HepG2 (cell line): ENCODE results near the gene ADCY7. TPM values are rescaled to one million over a fixed set of nuclear protein-coding genes. Genes with fewer than 3 reads are reported as not detected.

Experiments used
- CEBPB ChIP-seq: IDR thresholded peaks from 2 replicates; pipeline ENCODE4 v1.6.1; 2011; ENCODE audit warnings: low read depth, low read length, improper control_type of control experiment, borderline replicate concordance
- ETV6 ChIP-seq: sonication (generic); formaldehyde crosslinking; conservative IDR thresholded peaks from 2 replicates; pipeline ENCODE4 v1.4.0; 2020; ENCODE audit warnings: missing genetic modification reagents
- FOXA3 ChIP-seq: IDR thresholded peaks from 2 replicates; pipeline ENCODE4 v1.6.1; 2016; ENCODE audit warnings: missing genetic modification reagents, missing compliant biosample characterization
- FOXK1 ChIP-seq: sonication (generic); formaldehyde crosslinking; IDR thresholded peaks from 2 replicates; pipeline ENCODE4 v1.4.0; 2020; ENCODE audit warnings: low read depth, missing genetic modification reagents, borderline replicate concordance
- RAD51 ChIP-seq: fragments of 450-650 bp; IDR thresholded peaks from 2 replicates; pipeline ENCODE4 v1.6.1; 2016; ENCODE audit warnings: borderline replicate concordance
- REPIN1 ChIP-seq: sonication (generic); formaldehyde crosslinking; IDR thresholded peaks from 2 replicates; pipeline ENCODE4 v1.8.0; 2022; ENCODE audit warnings: missing genetic modification reagents, low read depth, mild to moderate bottlenecking, borderline replicate concordance
- SMC3 ChIP-seq: IDR thresholded peaks from 2 replicates; pipeline ENCODE4 v1.6.1; 2011; ENCODE audit warnings: low read length, improper control_type of control experiment
- SP4 ChIP-seq: sonication (generic); formaldehyde crosslinking; IDR thresholded peaks from 2 replicates; pipeline ENCODE4 v1.8.1; 2023; ENCODE audit warnings: mild to moderate bottlenecking, missing genetic modification reagents
- TBX2 ChIP-seq: sonication (generic); formaldehyde crosslinking; IDR thresholded peaks from 2 replicates; pipeline ENCODE4 v1.5.0; 2020; ENCODE audit warnings: missing genetic modification reagents, mild to moderate bottlenecking, borderline replicate concordance
- U2AF1 ChIP-seq: fragments of 200-400 bp; formaldehyde crosslinking; optimal IDR thresholded peaks from 2 replicates; pipeline ENCODE3; 2017; ENCODE audit warnings: mild to moderate bottlenecking, low read depth, low read length
- XBP1 ChIP-seq: sonication (generic); formaldehyde crosslinking; IDR thresholded peaks from 2 replicates; pipeline ENCODE4 v1.5.0; 2020; ENCODE audit warnings: missing genetic modification reagents
- ZBTB7A ChIP-seq: sonication (generic); formaldehyde crosslinking; IDR thresholded peaks from 2 replicates; pipeline ENCODE4 v1.8.0; 2022; ENCODE audit warnings: mild to moderate bottlenecking, missing genetic modification reagents
- ZNF230 ChIP-seq: sonication (generic); formaldehyde crosslinking; IDR thresholded peaks from 2 replicates; pipeline ENCODE4 v1.4.0; 2020; ENCODE audit warnings: mild to moderate bottlenecking, missing genetic modification reagents
- ZNF644 ChIP-seq: IDR thresholded peaks from 2 replicates; pipeline ENCODE4 v1.6.1; 2016; ENCODE audit warnings: low read depth
- polyA plus RNA-seq, 8 experiments: library from polyadenylated mRNA; depleted of rRNA in 3 of 8; stranded (reverse) in 7 of 8; unstranded in 1 of 8; fragments of >200 nt; fragmentation: Illumina TruSeq in 4 of 8; extraction: Trizol in 4 of 8; gene quantifications; 2 replicates each; pipeline versions ENCODE4 v1.2.1 to v1.2.3, GENCODE V29; 2011 to 2016; ENCODE audit warnings: low read depth in 4 of 8, missing spikeins in 1 of 8, mixed read lengths in 1 of 8; ENCODE audit not compliant: insufficient read depth in 1 of 8
- total RNA-seq, 5 experiments: library from RNA; depleted of rRNA; stranded (reverse); fragments of >200 nt; fragmentation: Illumina TruSeq; extraction: Trizol; gene quantifications; 2 replicates each; pipeline ENCODE4 v1.2.3, GENCODE V29; 2016; ENCODE audit warnings: low read depth in 1 of 5
- TF ChIP-seq, protein P1 (sequence below): sonication (generic); formaldehyde crosslinking; IDR thresholded peaks from 2 replicates; pipeline ENCODE4 v1.5.1; 2020; ENCODE audit warnings: mild to moderate bottlenecking, missing genetic modification reagents, moderate library complexity
- TF ChIP-seq, protein P2 (sequence below): sonication (generic); formaldehyde crosslinking; conservative IDR thresholded peaks from 2 replicates; pipeline ENCODE4 v1.4.0; 2020; ENCODE audit warnings: mild to moderate bottlenecking, missing genetic modification reagents, moderate library complexity
- TF ChIP-seq, protein P3 (sequence below): sonication (generic); formaldehyde crosslinking; conservative IDR thresholded peaks from 2 replicates; pipeline ENCODE4 v1.4.0; 2020; ENCODE audit warnings: missing genetic modification reagents
- TF ChIP-seq, protein P4 (sequence below): sonication (generic); formaldehyde crosslinking; IDR thresholded peaks from 2 replicates; pipeline ENCODE4 v1.4.0; 2020; ENCODE audit warnings: missing genetic modification reagents, borderline replicate concordance

The ADCY7 gene
- total and polyA plus RNA-seq, 2 of the 13 experiments (the other 11 are each of a cell fraction or from before 2014, with no cell fraction given) = 2.2 to 4.3 TPM

DNA sequence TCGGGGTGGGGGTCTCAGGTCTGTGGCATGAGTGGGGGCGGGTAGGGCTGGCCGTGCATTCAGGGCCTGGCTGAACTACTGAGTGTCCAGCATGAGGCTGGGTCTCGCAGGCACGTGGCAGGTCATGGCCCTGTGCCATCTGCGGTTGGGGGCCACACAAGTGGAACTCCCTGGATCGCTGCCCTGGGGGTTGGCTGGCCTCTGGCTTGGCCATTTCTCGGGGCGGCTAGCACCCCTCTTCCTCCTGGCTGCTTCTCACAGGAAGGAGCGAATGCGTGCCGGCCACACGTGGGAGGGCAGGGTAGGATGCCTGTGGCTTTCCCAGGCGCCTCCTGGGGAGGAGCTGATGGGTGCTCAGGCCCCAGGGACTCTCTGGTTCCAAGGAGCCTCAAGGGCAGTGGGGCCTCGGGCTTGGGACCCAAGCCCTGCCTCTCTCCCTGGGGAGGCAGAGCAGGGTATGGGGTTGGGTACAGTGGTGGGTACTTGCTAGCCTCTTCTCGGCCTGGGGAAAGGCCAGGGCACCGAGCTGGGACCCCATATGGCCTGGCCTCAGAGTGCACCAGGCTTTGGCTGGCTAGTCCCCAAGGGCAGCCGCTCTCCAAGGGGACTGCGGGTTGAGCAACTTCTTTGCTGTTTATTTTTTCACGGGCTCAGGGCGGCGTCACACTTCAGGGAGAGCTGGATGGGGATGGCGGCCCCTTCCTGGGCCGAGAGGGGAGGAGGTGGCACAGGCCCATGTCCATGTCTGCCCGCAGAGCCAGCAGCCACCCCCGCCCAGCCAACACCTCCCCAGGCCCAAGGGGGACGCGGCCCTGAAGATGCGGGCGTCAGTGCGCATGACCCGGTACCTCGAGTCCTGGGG, 37.5 kb downstream of the ADCY7 start (continued):
- TF ChIP-seq TBX2 (CRISPR knock-in tag) (peak; percentile 52; the same call in 1 of the 2 replicates), ZNF644 (CRISPR knock-in tag) (0 out of 2 replicates have a peak, but pooled peaks have one; percentile 28), REPIN1 (CRISPR knock-in tag) (no peak), ZNF230 (CRISPR knock-in tag) (no peak), SMC3 (no peak), XBP1 (CRISPR knock-in tag) (no peak), FOXK1 (no peak), ETV6 (no peak), SP4 (CRISPR knock-in tag) (no peak), U2AF1 (no peak), CEBPB (peak; percentile 95), ZBTB7A (CRISPR knock-in tag) (0 out of 2 replicates have a peak, but pooled peaks have one; percentile 12), FOXA3 (peak; percentile 76), RAD51 (no peak)
- TF ChIP-seq, protein P1, sequence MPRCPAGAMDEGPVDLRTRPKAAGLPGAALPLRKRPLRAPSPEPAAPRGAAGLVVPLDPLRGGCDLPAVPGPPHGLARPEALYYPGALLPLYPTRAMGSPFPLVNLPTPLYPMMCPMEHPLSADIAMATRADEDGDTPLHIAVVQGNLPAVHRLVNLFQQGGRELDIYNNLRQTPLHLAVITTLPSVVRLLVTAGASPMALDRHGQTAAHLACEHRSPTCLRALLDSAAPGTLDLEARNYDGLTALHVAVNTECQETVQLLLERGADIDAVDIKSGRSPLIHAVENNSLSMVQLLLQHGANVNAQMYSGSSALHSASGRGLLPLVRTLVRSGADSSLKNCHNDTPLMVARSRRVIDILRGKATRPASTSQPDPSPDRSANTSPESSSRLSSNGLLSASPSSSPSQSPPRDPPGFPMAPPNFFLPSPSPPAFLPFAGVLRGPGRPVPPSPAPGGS = peak; percentile 52; the same call in 1 of the 2 replicates
- TF ChIP-seq, protein P2, sequence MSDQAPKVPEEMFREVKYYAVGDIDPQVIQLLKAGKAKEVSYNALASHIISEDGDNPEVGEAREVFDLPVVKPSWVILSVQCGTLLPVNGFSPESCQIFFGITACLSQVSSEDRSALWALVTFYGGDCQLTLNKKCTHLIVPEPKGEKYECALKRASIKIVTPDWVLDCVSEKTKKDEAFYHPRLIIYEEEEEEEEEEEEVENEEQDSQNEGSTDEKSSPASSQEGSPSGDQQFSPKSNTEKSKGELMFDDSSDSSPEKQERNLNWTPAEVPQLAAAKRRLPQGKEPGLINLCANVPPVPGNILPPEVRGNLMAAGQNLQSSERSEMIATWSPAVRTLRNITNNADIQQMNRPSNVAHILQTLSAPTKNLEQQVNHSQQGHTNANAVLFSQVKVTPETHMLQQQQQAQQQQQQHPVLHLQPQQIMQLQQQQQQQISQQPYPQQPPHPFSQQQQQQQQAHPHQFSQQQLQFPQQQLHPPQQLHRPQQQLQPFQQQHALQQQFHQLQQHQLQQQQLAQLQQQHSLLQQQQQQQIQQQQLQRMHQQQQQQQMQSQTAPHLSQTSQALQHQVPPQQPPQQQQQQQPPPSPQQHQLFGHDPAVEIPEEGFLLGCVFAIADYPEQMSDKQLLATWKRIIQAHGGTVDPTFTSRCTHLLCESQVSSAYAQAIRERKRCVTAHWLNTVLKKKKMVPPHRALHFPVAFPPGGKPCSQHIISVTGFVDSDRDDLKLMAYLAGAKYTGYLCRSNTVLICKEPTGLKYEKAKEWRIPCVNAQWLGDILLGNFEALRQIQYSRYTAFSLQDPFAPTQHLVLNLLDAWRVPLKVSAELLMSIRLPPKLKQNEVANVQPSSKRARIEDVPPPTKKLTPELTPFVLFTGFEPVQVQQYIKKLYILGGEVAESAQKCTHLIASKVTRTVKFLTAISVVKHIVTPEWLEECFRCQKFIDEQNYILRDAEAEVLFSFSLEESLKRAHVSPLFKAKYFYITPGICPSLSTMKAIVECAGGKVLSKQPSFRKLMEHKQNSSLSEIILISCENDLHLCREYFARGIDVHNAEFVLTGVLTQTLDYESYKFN (CRISPR knock-in tag) = peak; percentile 40
- TF ChIP-seq, protein P3, sequence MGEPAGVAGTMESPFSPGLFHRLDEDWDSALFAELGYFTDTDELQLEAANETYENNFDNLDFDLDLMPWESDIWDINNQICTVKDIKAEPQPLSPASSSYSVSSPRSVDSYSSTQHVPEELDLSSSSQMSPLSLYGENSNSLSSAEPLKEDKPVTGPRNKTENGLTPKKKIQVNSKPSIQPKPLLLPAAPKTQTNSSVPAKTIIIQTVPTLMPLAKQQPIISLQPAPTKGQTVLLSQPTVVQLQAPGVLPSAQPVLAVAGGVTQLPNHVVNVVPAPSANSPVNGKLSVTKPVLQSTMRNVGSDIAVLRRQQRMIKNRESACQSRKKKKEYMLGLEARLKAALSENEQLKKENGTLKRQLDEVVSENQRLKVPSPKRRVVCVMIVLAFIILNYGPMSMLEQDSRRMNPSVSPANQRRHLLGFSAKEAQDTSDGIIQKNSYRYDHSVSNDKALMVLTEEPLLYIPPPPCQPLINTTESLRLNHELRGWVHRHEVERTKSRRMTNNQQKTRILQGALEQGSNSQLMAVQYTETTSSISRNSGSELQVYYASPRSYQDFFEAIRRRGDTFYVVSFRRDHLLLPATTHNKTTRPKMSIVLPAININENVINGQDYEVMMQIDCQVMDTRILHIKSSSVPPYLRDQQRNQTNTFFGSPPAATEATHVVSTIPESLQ (CRISPR knock-in tag) = no peak
- TF ChIP-seq, protein P4, sequence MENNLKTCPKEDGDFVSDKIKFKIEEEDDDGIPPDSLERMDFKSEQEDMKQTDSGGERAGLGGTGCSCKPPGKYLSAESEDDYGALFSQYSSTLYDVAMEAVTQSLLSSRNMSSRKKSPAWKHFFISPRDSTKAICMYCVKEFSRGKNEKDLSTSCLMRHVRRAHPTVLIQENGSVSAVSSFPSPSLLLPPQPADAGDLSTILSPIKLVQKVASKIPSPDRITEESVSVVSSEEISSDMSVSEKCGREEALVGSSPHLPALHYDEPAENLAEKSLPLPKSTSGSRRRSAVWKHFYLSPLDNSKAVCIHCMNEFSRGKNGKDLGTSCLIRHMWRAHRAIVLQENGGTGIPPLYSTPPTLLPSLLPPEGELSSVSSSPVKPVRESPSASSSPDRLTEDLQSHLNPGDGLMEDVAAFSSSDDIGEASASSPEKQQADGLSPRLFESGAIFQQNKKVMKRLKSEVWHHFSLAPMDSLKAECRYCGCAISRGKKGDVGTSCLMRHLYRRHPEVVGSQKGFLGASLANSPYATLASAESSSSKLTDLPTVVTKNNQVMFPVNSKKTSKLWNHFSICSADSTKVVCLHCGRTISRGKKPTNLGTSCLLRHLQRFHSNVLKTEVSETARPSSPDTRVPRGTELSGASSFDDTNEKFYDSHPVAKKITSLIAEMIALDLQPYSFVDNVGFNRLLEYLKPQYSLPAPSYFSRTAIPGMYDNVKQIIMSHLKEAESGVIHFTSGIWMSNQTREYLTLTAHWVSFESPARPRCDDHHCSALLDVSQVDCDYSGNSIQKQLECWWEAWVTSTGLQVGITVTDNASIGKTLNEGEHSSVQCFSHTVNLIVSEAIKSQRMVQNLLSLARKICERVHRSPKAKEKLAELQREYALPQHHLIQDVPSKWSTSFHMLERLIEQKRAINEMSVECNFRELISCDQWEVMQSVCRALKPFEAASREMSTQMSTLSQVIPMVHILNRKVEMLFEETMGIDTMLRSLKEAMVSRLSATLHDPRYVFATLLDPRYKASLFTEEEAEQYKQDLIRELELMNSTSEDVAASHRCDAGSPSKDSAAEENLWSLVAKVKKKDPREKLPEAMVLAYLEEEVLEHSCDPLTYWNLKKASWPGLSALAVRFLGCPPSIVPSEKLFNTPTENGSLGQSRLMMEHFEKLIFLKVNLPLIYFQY = 0 out of 2 replicates have a peak, but pooled peaks have one; percentile 27
